NCI-H1048 (cell line): Measurements from ENCODE around the gene TNKS1BP1.
"Not testable (repeated sequence)": the region's sequence is repeated elsewhere in the genome, so short reads cannot be mapped to it uniquely, and the experiment has no call there.

Experiments used
- DNase-seq: peaks from one replicate; lab custom pipeline; 2025; lab: John Stamatoyannopoulos, UW

The TNKS1BP1 gene

GRCh38 chr11:57294225-57295131, 30.3 kb downstream of the TNKS1BP1 start:
- no peak for DNase-seq

DNA sequence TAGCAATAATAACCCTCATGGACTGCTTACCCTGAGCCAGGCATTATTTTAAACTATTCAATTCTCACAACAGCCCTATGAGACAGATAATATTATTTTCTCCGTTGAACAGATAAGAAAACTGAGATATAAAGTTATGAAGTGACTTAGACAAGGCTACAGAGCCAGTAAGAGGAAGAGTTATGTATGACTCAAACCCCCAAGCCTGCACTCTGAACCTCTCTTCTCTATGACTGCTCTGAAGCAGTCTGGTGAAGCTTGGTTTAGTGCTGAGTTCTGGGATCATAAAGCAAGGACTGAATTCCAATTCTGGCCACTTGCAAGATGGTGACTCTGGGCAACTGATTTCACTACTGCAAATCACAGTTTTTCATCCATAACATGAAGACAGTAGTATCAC, 34.5 kb downstream of the TNKS1BP1 start:
- DNase-seq, result no peak

DNA sequence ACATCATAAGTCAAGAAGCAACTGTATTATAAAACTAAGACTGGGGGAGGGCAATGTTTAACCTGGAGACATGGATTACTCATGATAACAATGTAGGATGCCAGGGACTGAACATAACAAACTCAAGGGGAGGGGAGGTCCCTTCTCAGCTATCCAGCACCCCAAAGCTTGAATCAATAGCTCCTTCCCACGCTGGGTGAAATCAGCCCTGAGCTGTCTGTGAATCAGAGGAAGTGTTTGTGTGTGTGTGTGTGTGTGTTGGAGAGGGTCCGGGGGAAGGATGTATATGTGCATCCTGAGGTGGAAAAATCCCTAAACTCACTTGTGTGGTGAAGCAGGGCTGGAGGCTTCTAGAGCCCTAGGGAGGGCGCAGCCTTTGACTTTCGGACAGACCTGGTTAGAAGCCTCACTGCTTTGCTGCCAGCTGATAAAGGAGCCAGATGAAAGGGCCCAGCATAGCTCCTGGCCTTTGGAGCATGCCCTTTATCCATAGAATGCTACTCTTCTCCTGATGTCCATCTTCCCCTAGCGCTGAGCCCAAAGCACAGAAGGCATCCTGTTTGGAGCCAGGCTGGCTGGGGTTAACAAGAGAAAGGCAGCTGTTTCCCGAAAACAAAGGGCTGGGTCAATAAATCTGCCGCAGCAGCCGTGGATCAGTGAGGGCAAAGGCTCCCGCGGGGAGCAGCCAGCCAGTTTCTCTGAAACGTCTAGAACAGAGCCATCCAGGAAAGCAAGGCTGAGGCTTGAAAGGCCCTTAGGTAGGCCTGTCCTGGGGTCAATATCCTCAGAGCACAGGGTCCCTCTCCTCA, 35.8 kb downstream of the TNKS1BP1 start:
- no peak for DNase-seq

GRCh38 chr11:57287884-57288283, 36.9 kb downstream of the TNKS1BP1 start:
- no peak for DNase-seq

DNA sequence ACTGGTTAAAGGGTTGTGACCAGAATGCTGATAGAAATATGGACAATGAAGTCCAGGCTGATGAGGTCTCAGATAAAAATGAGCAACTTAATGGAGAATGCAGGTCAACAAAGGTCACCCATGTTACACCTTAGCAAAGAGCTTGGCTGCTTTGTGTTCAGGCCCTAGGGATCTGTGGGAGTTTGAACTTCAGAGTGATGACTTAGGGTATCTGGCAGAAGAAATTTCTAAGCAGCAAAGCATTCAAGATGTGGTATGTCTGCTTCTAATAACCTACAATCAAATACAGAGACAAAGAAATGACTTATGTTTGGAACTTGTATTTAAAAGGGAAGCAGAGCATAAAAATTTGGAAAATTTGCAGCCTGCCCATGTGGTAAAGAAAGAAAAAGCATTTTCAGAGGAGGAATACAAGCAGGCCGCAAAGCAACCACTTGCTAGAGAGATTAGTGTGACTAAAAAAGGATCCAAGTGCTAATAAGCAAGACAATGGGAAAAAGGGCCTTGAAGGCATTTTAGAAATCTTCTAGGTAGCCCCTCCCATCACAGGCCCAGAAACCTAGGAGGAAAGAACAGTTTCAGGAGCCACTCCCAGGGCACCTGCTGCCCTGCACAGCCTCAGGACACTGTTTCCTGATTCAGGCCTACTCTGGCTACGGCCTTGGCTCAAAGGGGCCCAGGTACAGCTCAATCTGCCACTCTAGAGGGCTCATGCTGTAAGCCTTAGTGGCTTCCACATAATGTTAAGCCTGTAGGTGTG, 41.3 kb downstream of the TNKS1BP1 start:
- DNase-seq, result no peak

GRCh38 chr11:57281546-57281945, 43.2 kb downstream of the TNKS1BP1 start:
- not testable (repeated sequence) for DNase-seq

- no peak for DNase-seq
Measured at GRCh38 chr11:57279116-57279515, 45.6 kb downstream of the TNKS1BP1 start.

DNA sequence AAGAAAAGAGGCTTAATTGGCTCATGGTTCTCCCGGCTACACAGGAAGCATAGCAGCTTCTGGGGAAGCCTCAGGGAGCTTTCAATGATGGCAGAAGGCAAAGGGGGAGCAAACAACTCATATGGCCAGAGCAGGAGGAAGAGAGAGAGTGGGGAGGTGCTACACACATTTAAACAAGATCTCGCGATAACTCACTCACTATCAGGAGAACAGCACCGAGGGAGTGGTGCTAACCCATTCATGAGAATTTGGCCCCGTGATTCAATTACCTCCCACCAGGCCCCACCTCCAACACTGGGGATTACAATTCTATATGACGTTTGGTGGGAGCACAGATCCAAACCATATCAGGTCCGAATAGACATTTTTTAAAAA, 46.0 kb downstream of the TNKS1BP1 start:
- no peak for DNase-seq

GRCh38 chr11:57277845-57278720, 46.7 kb downstream of the TNKS1BP1 start:
- peak; percentile 82 for DNase-seq

- peak; percentile 17 for DNase-seq
Measured at GRCh38 chr11:57276971-57277675, 47.6 kb downstream of the TNKS1BP1 start.

DNA sequence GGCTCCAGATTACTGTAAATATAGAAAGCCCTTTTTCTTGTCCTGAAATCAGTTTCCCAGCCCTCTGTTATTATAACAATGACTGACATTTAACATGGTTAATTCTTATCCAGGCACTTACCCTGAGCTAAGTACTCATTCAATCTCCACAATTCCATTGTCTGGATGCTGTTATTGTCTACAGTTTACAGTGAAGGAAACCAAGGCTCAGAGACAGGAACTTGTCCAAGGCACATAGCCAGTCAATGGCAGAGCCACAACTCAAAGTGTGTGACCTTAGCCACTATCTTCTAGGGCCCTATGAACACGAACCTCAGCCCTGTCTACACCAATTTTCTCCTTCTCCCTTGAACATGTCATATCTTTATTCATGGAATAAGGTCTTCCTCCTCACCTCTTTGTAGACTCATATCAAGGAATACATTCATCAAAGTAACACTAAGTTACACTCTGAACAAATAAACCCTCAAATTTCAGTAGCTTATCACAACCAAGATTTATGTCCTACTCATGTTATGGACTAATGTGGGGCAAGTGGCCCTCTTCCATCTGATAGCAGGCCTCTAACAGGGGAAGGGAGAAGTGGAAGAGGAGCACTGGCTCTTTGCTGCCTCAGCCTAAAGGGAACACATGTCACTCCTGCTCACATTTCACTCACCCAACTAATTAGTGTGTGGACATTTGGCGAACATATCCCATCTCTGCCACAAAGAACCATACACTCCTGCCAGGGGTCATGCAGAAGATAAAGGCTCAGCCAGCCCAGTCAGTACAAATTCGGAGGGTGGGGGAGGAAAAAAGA, 48.4 kb downstream of the TNKS1BP1 start:
- DNase-seq, result no peak

GRCh38 chr11:57275582-57275981, 49.2 kb downstream of the TNKS1BP1 start:
- no peak for DNase-seq

- no peak for DNase-seq
Measured at GRCh38 chr11:57274904-57275498, 49.8 kb downstream of the TNKS1BP1 start.

GRCh38 chr11:57273448-57274058, 51.2 kb downstream of the TNKS1BP1 start:
- no peak for DNase-seq

DNA sequence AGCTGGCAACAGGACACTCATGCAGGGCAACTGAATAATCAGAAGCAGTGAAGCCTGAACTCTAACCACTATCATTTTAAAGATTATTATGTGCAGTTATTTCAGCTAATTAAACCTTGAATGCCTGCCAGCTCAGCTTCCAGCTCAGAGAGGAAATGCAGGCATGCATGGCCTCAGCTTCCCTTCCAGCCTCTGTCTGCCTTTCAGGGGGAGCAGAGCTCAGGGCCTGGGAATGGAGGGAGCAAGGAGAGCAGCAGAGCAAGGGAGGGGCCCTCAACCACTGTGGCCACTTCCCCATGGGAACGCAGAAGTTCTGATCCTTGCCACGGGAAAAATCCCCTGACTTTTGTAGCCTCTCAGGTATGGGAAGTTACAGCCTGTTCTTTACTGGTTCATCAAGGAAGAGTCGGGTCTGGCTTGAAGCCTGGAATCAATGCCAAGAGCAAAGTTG, 55.2 kb downstream of the TNKS1BP1 start:
- DNase-seq, result no peak

GRCh38 chr11:57266157-57266556, 58.6 kb downstream of the TNKS1BP1 start:
- no peak for DNase-seq

- DNase-seq, result no peak
Measured at GRCh38 chr11:57263351-57263750, 61.4 kb downstream of the TNKS1BP1 start.

- DNase-seq, result no peak
Measured at GRCh38 chr11:57262157-57262556, 62.6 kb downstream of the TNKS1BP1 start.
